Measurements from ENCODE around the gene LYPD3. TPM values are rescaled to one million over a fixed set of nuclear protein-coding genes. Genes with fewer than 3 reads are reported as not detected.
A peak's percentile ranks its signal among the peaks of the same experiment; 100 is the strongest.

Gene LYPD3
- total and polyA plus RNA-seq, 3 donors from 2014 or later, result 0.71 to 1.3 (median 1.2) TPM

GRCh38 chr19:43422000-43422688 lies 43.3 kb downstream of the LYPD3 start:
- no peak for DNase-seq
- Histone ChIP-seq H3K27ac (no peak overlapping the region), H3K9me3 (no peaks in the 10 kb centered on the region), H3K4me1 (no peaks in the 10 kb centered on the region), H3K36me3 (ENCODE audit: low read depth, missing control alignments) (no peaks in the 10 kb centered on the region), H3K4me3 (no peak overlapping the region), H3K27me3 (no peaks in the 10 kb centered on the region)
- WGBS, 2 donors, result 79 to 85% methylated on average over 2 of the region's 2 CpGs
- intact Hi-C loops (cut with DNase I; ENCODE audit: low total_unique reads), result no loop called here
- TF ChIP-seq CTCF (IDR thresholded peaks at IDR 0.05), result no peak
- TF ChIP-seq POLR2A (IDR thresholded peaks at IDR 0.05), result no peak

GRCh38 chr19:43420954-43421353 lies 44.5 kb downstream of the LYPD3 start:
- WGBS, 2 donors, result 84 to 86% methylated on average over 6 of the region's 6 CpGs
- intact Hi-C loops (cut with DNase I; ENCODE audit: low total_unique reads), result no loop called here

GRCh38 chr19:43416951-43417623 lies 48.3 kb downstream of the LYPD3 start:
- WGBS, 2 donors, result 63 to 77% methylated on average over 4 of the region's 4 CpGs
- no peak overlapping the region for H3K4me3 ChIP-seq
- H3K4me1 ChIP-seq, result no peaks in the 10 kb centered on the region
- H3K9me3 ChIP-seq, result no peaks in the 10 kb centered on the region
- no peak for DNase-seq
- no peaks in the 10 kb centered on the region for H3K36me3 ChIP-seq (ENCODE audit: low read depth, missing control alignments)
- intact Hi-C loops (cut with DNase I; ENCODE audit: low total_unique reads), result no loop called here
- H3K27me3 ChIP-seq, result no peaks in the 10 kb centered on the region
- no peak overlapping the region for H3K27ac ChIP-seq
- TF ChIP-seq CTCF (IDR thresholded peaks at IDR 0.05), result no peak
- TF ChIP-seq POLR2A (IDR thresholded peaks at IDR 0.05), result no peak

More at GRCh38 chr19:43420954-43421353, 44.5 kb downstream of the LYPD3 start:
- no peak for DNase-seq
- no peak overlapping the region for H3K27ac ChIP-seq
- no peaks in the 10 kb centered on the region for H3K27me3 ChIP-seq
- H3K4me1 ChIP-seq, result no peaks in the 10 kb centered on the region
- no peaks in the 10 kb centered on the region for H3K9me3 ChIP-seq
- TF ChIP-seq CTCF (IDR thresholded peaks at IDR 0.05), result no peak
- no peak for TF ChIP-seq POLR2A (IDR thresholded peaks at IDR 0.05)
- H3K4me3 ChIP-seq, result no peak overlapping the region
- no peaks in the 10 kb centered on the region for H3K36me3 ChIP-seq (ENCODE audit: low read depth, missing control alignments)

- Histone ChIP-seq H3K9me3 (no peaks in the 10 kb centered on the region), H3K4me3 (peak within 1 kb of the TSS; percentile 43 to 50), H3K27me3 (no peaks in the 10 kb centered on the region), H3K4me1 (no peaks in the 10 kb centered on the region), H3K27ac (no peak within 1 kb of the TSS), H3K36me3 (ENCODE audit: low read depth, missing control alignments) (no peaks in the 10 kb centered on the region)
- 43 to 71% methylated on average over 18 to 21 of the region's 21 CpGs for WGBS, 2 donors
- intact Hi-C loops (cut with DNase I; ENCODE audit: low total_unique reads), result no loop called here
- DNase-seq, result peak; percentile 77
- TF ChIP-seq POLR2A (IDR thresholded peaks at IDR 0.05) (no peak), CTCF (IDR thresholded peaks at IDR 0.05) (no peak)
Observed at GRCh38 chr19:43414554-43414953, 50.9 kb downstream of the LYPD3 start, which contains the start of gene TEX101. Gene TEX101, plus strand, starts transcription at chr19:43414890. Its CDS starts 1,030 bp downstream, at chr19:43415920.
